BLaER1 treated with 17β-estradiol and CSF1 and Interleukin-3, amounts not matched to agents 10 nM and 100 nM (cell line): ENCODE results near the gene GRAP2.

Source experiments
- H3K27ac ChIP-seq, 11 experiments: shearing (Covaris generic); formaldehyde crosslinking; 2 replicates each; pipeline ENCODE4 v1.8.1; 2022
- H3K27me3 ChIP-seq, 11 experiments: shearing (Covaris generic); formaldehyde crosslinking; 2 replicates each; pipeline ENCODE4 v1.8.1; 2022
- H3K36me3 ChIP-seq, 11 experiments: shearing (Covaris generic); formaldehyde crosslinking; 2 replicates each; pipeline ENCODE4 v1.8.1; 2022
- H3K4me1 ChIP-seq, 10 experiments: shearing (Covaris generic); formaldehyde crosslinking; 2 replicates each; pipeline ENCODE4 v1.8.1; 2022
- H3K4me2 ChIP-seq, 11 experiments: shearing (Covaris generic); formaldehyde crosslinking; 2 replicates each; pipeline ENCODE4 v1.8.1; 2022
- H3K4me3 ChIP-seq, 10 experiments: shearing (Covaris generic); formaldehyde crosslinking; 2 replicates each; pipeline ENCODE4 v1.8.1; 2022
- H3K9ac ChIP-seq, 11 experiments: shearing (Covaris generic); formaldehyde crosslinking; 2 replicates each; pipeline ENCODE4 v1.8.1; 2022
- H3K9me3 ChIP-seq, 11 experiments: shearing (Covaris generic); formaldehyde crosslinking; replicated peaks in 1 of 11; 2 replicates each; pipeline ENCODE4 v1.8.1; 2022
- H4K20me1 ChIP-seq, 11 experiments: shearing (Covaris generic); formaldehyde crosslinking; 2 replicates each; pipeline ENCODE4 v1.8.1; 2022
- Cebpa-rat ChIP-seq, 11 experiments: shearing (Covaris generic); IDR thresholded peaks; 2 replicates each; pipeline ENCODE4 v1.8.1; 2022

GRAP2 gene

GRCh38 chr22:39953101-39953500 lies 52.2 kb downstream of the GRAP2 start:
- H3K9ac ChIP-seq = no peak overlapping the region
- H3K4me1 ChIP-seq = peaks cover 28 to 63% (median 56%) of the 10 kb centered on the region in 10 experiments
- peaks cover 0 to 8% (median 0%) of the 10 kb centered on the region in 11 experiments; a peak in 1 of 22 replicates for H4K20me1 ChIP-seq
- peak overlapping the region in 4 of 11 experiments; percentile 8 to 80 (median 76); a peak in 5 of 22 replicates for H3K4me2 ChIP-seq
- peaks cover 0 to 78% (median 0%) of the 10 kb centered on the region in 11 experiments; a peak in 5 of 22 replicates for H3K27me3 ChIP-seq
- TF ChIP-seq Cebpa-rat (IDR thresholded peaks at IDR 0.05) = no peak
- no peaks in the 10 kb centered on the region for H3K36me3 ChIP-seq
- no peaks in the 10 kb centered on the region for H3K9me3 ChIP-seq
- H3K27ac ChIP-seq = 0 out of 22 replicates have a peak overlapping the region, but pooled peaks of 1 of the 11 experiments have one; percentile 5
- H3K4me3 ChIP-seq = no peak overlapping the region

- no peak overlapping the region for H3K27ac ChIP-seq
- H3K4me1 ChIP-seq = peaks cover 38 to 75% (median 66%) of the 10 kb centered on the region in 10 experiments
- H3K9me3 ChIP-seq = no peaks in the 10 kb centered on the region
- H3K27me3 ChIP-seq = peaks cover 0 to 80% (median 0%) of the 10 kb centered on the region in 11 experiments; a peak in 6 of 22 replicates
- no peak overlapping the region for H3K4me3 ChIP-seq
- H3K9ac ChIP-seq = no peak overlapping the region
- H4K20me1 ChIP-seq = peaks cover 0 to 16% (median 0%) of the 10 kb centered on the region in 11 experiments; a peak in 1 of 22 replicates
- no peaks in the 10 kb centered on the region for H3K36me3 ChIP-seq
- no peak overlapping the region for H3K4me2 ChIP-seq
- TF ChIP-seq Cebpa-rat (IDR thresholded peaks at IDR 0.05) = no peak
These were observed 53.7 kb downstream of the GRAP2 start for GRCh38 chr22:39954584-39955055.

- Histone ChIP-seq H3K9me3 (no peaks in the 10 kb centered on the region), H3K27ac (no peak overlapping the region), H3K4me3 (no peak overlapping the region), H3K4me1 (peaks cover 39 to 75% (median 66%) of the 10 kb centered on the region in 10 experiments), H3K4me2 (0 out of 22 replicates have a peak overlapping the region, but pooled peaks of 2 of the 11 experiments have one; percentile 73 to 81), H4K20me1 (peaks cover 0 to 16% (median 0%) of the 10 kb centered on the region in 11 experiments; a peak in 1 of 22 replicates), H3K9ac (no peak overlapping the region), H3K27me3 (peaks cover 0 to 80% (median 0%) of the 10 kb centered on the region in 11 experiments; a peak in 6 of 22 replicates), H3K36me3 (no peaks in the 10 kb centered on the region)
- TF ChIP-seq Cebpa-rat (IDR thresholded peaks at IDR 0.05) = no peak
These were observed 54.8 kb downstream of the GRAP2 start for GRCh38 chr22:39955675-39956074.

GRCh38 chr22:39956932-39957664 lies 56.2 kb downstream of the GRAP2 start:
- H3K9ac ChIP-seq = no peak overlapping the region
- H3K4me3 ChIP-seq = no peak overlapping the region
- peaks cover 0 to 80% (median 0%) of the 10 kb centered on the region in 11 experiments; a peak in 6 of 22 replicates for H3K27me3 ChIP-seq
- no peaks in the 10 kb centered on the region for H3K36me3 ChIP-seq
- peaks cover 44 to 75% (median 66%) of the 10 kb centered on the region in 10 experiments for H3K4me1 ChIP-seq
- H3K4me2 ChIP-seq = peak overlapping the region; percentile 71 to 89 (median 80)
- H3K27ac ChIP-seq = peak overlapping the region in 2 of 11 experiments; percentile 12 to 43; a peak in 1 of 22 replicates
- TF ChIP-seq Cebpa-rat (IDR thresholded peaks at IDR 0.05) = no peak
- peaks cover 0 to 16% (median 0%) of the 10 kb centered on the region in 11 experiments; a peak in 1 of 22 replicates for H4K20me1 ChIP-seq
- H3K9me3 ChIP-seq = no peaks in the 10 kb centered on the region

GRCh38 chr22:39958009-39958711 lies 57.3 kb downstream of the GRAP2 start:
- Histone ChIP-seq H3K27me3 (peaks cover 0 to 75% (median 0%) of the 10 kb centered on the region in 11 experiments; a peak in 6 of 22 replicates), H3K4me2 (peak overlapping the region in 10 of 11 experiments; percentile 0 to 89 (median 80); a peak in 18 of 22 replicates), H4K20me1 (peaks cover 0 to 16% (median 0%) of the 10 kb centered on the region in 11 experiments; a peak in 1 of 22 replicates), H3K27ac (peak overlapping the region in 4 of 11 experiments; percentile 37 to 60 (median 46); a peak in 4 of 22 replicates), H3K4me3 (no peak overlapping the region), H3K4me1 (peaks cover 53 to 76% (median 69%) of the 10 kb centered on the region in 10 experiments), H3K9ac (0 out of 22 replicates have a peak overlapping the region, but pooled peaks of 1 of the 11 experiments have one; percentile 16), H3K9me3 (peaks cover 0 to 7% (median 2%) of the 10 kb centered on the region in 11 experiments; a peak in 8 of 22 replicates), H3K36me3 (no peaks in the 10 kb centered on the region)
- TF ChIP-seq Cebpa-rat (IDR thresholded peaks at IDR 0.05) = no peak

GRCh38 chr22:39958949-39959639 lies 58.2 kb downstream of the GRAP2 start:
- H4K20me1 ChIP-seq = peaks cover 0 to 16% (median 0%) of the 10 kb centered on the region in 11 experiments; a peak in 1 of 22 replicates
- no peak overlapping the region for H3K4me3 ChIP-seq
- peak overlapping the region; percentile 2 to 89 (median 80); a peak in 20 of 22 replicates for H3K4me2 ChIP-seq
- peaks cover 0 to 13% (median 4%) of the 10 kb centered on the region in 11 experiments; a peak in 8 of 22 replicates for H3K9me3 ChIP-seq
- no peak for TF ChIP-seq Cebpa-rat (IDR thresholded peaks at IDR 0.05)
- peak overlapping the region in 6 of 11 experiments; percentile 25 to 61 (median 46); a peak in 10 of 22 replicates for H3K27ac ChIP-seq
- peak overlapping the region in 5 of 11 experiments; percentile 4 to 28 (median 16); a peak in 5 of 22 replicates for H3K9ac ChIP-seq
- H3K27me3 ChIP-seq = peaks cover 0 to 69% (median 0%) of the 10 kb centered on the region in 11 experiments; a peak in 6 of 22 replicates
- peaks cover 53 to 86% (median 75%) of the 10 kb centered on the region in 10 experiments for H3K4me1 ChIP-seq
- H3K36me3 ChIP-seq = no peaks in the 10 kb centered on the region

GRCh38 chr22:39959640-39960447 lies 59.0 kb downstream of the GRAP2 start, which contains the start of gene TMA7B:
Gene TMA7B, plus strand, starts transcription at chr22:39960397. Its CDS starts 3,978 bp downstream, at chr22:39964375.
- peaks cover 0 to 16% (median 0%) of the 10 kb centered on the region in 11 experiments; a peak in 1 of 22 replicates for H4K20me1 ChIP-seq
- H3K9ac ChIP-seq = peak within 1 kb of the TSS in 8 of 11 experiments; percentile 1 to 51 (median 34); a peak in 12 of 22 replicates
- H3K9me3 ChIP-seq = peaks cover 0 to 13% (median 4%) of the 10 kb centered on the region in 11 experiments; a peak in 8 of 22 replicates
- H3K36me3 ChIP-seq = no peaks in the 10 kb centered on the region
- H3K4me1 ChIP-seq = peaks cover 53 to 87% (median 75%) of the 10 kb centered on the region in 10 experiments
- peaks cover 0 to 66% (median 0%) of the 10 kb centered on the region in 11 experiments; a peak in 6 of 22 replicates for H3K27me3 ChIP-seq
- no peak for TF ChIP-seq Cebpa-rat (IDR thresholded peaks at IDR 0.05)
- peak within 1 kb of the TSS in 2 of 10 experiments; percentile 10 to 13; a peak in 2 of 20 replicates for H3K4me3 ChIP-seq
- H3K27ac ChIP-seq = peak within 1 kb of the TSS in 9 of 11 experiments; percentile 57 to 75 (median 69); a peak in 17 of 22 replicates
- peak within 1 kb of the TSS; percentile 57 to 89 (median 80) for H3K4me2 ChIP-seq
